Measurements from ENCODE around the gene DDX39A.
A peak's percentile ranks its signal among the peaks of the same experiment; 100 is the strongest.
"Not testable (repeated sequence)": the region's sequence is repeated elsewhere in the genome, so short reads cannot be mapped to it uniquely, and the experiment has no call there.

Gene DDX39A

GRCh38 chr19:14385492-14385891 lies 33.6 kb downstream of the DDX39A start:
- H3K27ac ChIP-seq (ENCODE audit: low read depth in 2 of 2, low read length in 2 of 2): no peak overlapping the region

GRCh38 chr19:14383661-14384555 lies 35.2 kb downstream of the DDX39A start:
- no peaks in the 10 kb centered on the region for H3K36me3 ChIP-seq (ENCODE audit: control insufficient read depth in 2 of 2, insufficient read depth in 2 of 2, low read length in 2 of 2)
- H3K4me3 ChIP-seq (ENCODE audit: low read length in 2 of 2): peak overlapping the region; percentile 67 to 73

More at GRCh38 chr19:14385492-14385891, 33.6 kb downstream of the DDX39A start:
- Histone ChIP-seq H3K9me3 (ENCODE audit: control insufficient read depth in 2 of 2, low read length in 2 of 2) (no peaks in the 10 kb centered on the region), H3K27me3 (ENCODE audit: control insufficient read depth in 2 of 2, insufficient read depth in 2 of 2, low read length in 2 of 2) (no peaks in the 10 kb centered on the region), H3K36me3 (ENCODE audit: control insufficient read depth in 2 of 2, insufficient read depth in 2 of 2, low read length in 2 of 2) (peaks cover under 1% of the 10 kb centered on the region in 2 donors), H3K4me1 (ENCODE audit: control insufficient read depth in 2 of 2, insufficient read depth in 2 of 2, low read length in 2 of 2) (peaks cover 22 to 32% of the 10 kb centered on the region in 2 donors), H3K9ac (ENCODE audit: low read depth in 1 of 2, low read length in 2 of 2) (peak overlapping the region in 1 of 2 donors; percentile 5), H3K4me3 (ENCODE audit: low read length in 2 of 2) (peak overlapping the region in 1 of 2 donors; percentile 20)

GRCh38 chr19:14381689-14382474 lies 37.3 kb downstream of the DDX39A start:
- peak overlapping the region; percentile 95 to 97 for H3K27ac ChIP-seq (ENCODE audit: low read depth in 2 of 2, low read length in 2 of 2)
- H3K4me3 ChIP-seq (ENCODE audit: low read length in 2 of 2): peak overlapping the region; percentile 88 to 92
- no peaks in the 10 kb centered on the region for H3K36me3 ChIP-seq (ENCODE audit: control insufficient read depth in 2 of 2, insufficient read depth in 2 of 2, low read length in 2 of 2)
- H3K27me3 ChIP-seq (ENCODE audit: control insufficient read depth in 2 of 2, insufficient read depth in 2 of 2, low read length in 2 of 2): no peaks in the 10 kb centered on the region
- no peaks in the 10 kb centered on the region for H3K9me3 ChIP-seq (ENCODE audit: control insufficient read depth in 2 of 2, low read length in 2 of 2)
- peak overlapping the region; percentile 96 to 99 for H3K9ac ChIP-seq (ENCODE audit: low read depth in 1 of 2, low read length in 2 of 2)
- H3K4me1 ChIP-seq (ENCODE audit: control insufficient read depth in 2 of 2, insufficient read depth in 2 of 2, low read length in 2 of 2): peaks cover 26 to 38% of the 10 kb centered on the region in 2 donors

More at GRCh38 chr19:14383661-14384555, 35.2 kb downstream of the DDX39A start:
- H3K9ac ChIP-seq (ENCODE audit: low read depth in 1 of 2, low read length in 2 of 2): peak overlapping the region; percentile 38 to 71
- H3K27ac ChIP-seq (ENCODE audit: low read depth in 2 of 2, low read length in 2 of 2): peak overlapping the region; percentile 76 to 82
- H3K9me3 ChIP-seq (ENCODE audit: control insufficient read depth in 2 of 2, low read length in 2 of 2): no peaks in the 10 kb centered on the region
- no peaks in the 10 kb centered on the region for H3K27me3 ChIP-seq (ENCODE audit: control insufficient read depth in 2 of 2, insufficient read depth in 2 of 2, low read length in 2 of 2)
- H3K4me1 ChIP-seq (ENCODE audit: control insufficient read depth in 2 of 2, insufficient read depth in 2 of 2, low read length in 2 of 2): peaks cover 26 to 37% of the 10 kb centered on the region in 2 donors

- Histone ChIP-seq H3K36me3 (ENCODE audit: control insufficient read depth in 2 of 2, insufficient read depth in 2 of 2, low read length in 2 of 2) (no peaks in the 10 kb centered on the region), H3K4me3 (ENCODE audit: low read length in 2 of 2) (no peak overlapping the region), H3K9me3 (ENCODE audit: control insufficient read depth in 2 of 2, low read length in 2 of 2) (no peaks in the 10 kb centered on the region), H3K4me1 (ENCODE audit: control insufficient read depth in 2 of 2, insufficient read depth in 2 of 2, low read length in 2 of 2) (peaks cover 36 to 37% of the 10 kb centered on the region in 2 donors), H3K27me3 (ENCODE audit: control insufficient read depth in 2 of 2, insufficient read depth in 2 of 2, low read length in 2 of 2) (no peaks in the 10 kb centered on the region), H3K9ac (ENCODE audit: low read depth in 1 of 2, low read length in 2 of 2) (no peak overlapping the region), H3K27ac (ENCODE audit: low read depth in 2 of 2, low read length in 2 of 2) (no peak overlapping the region)
Measured at GRCh38 chr19:14379294-14380065, 39.7 kb downstream of the DDX39A start.

GRCh38 chr19:14378890-14379289 lies 40.3 kb downstream of the DDX39A start:
- no peaks in the 10 kb centered on the region for H3K36me3 ChIP-seq (ENCODE audit: control insufficient read depth in 2 of 2, insufficient read depth in 2 of 2, low read length in 2 of 2)
- H3K9ac ChIP-seq (ENCODE audit: low read depth in 1 of 2, low read length in 2 of 2): no peak overlapping the region
- no peaks in the 10 kb centered on the region for H3K9me3 ChIP-seq (ENCODE audit: control insufficient read depth in 2 of 2, low read length in 2 of 2)
- no peak overlapping the region for H3K4me3 ChIP-seq (ENCODE audit: low read length in 2 of 2)
- H3K27me3 ChIP-seq (ENCODE audit: control insufficient read depth in 2 of 2, insufficient read depth in 2 of 2, low read length in 2 of 2): no peaks in the 10 kb centered on the region
- no peak overlapping the region for H3K27ac ChIP-seq (ENCODE audit: low read depth in 2 of 2, low read length in 2 of 2)
- H3K4me1 ChIP-seq (ENCODE audit: control insufficient read depth in 2 of 2, insufficient read depth in 2 of 2, low read length in 2 of 2): peaks cover 32% of the 10 kb centered on the region in 2 donors

GRCh38 chr19:14377883-14378328 lies 41.2 kb downstream of the DDX39A start:
- Histone ChIP-seq H3K4me1 (ENCODE audit: control insufficient read depth in 2 of 2, insufficient read depth in 2 of 2, low read length in 2 of 2) (peaks cover 26 to 27% of the 10 kb centered on the region in 2 donors), H3K9ac (ENCODE audit: low read depth in 1 of 2, low read length in 2 of 2) (no peak overlapping the region), H3K27ac (ENCODE audit: low read depth in 2 of 2, low read length in 2 of 2) (no peak overlapping the region), H3K27me3 (ENCODE audit: control insufficient read depth in 2 of 2, insufficient read depth in 2 of 2, low read length in 2 of 2) (no peaks in the 10 kb centered on the region), H3K9me3 (ENCODE audit: control insufficient read depth in 2 of 2, low read length in 2 of 2) (no peaks in the 10 kb centered on the region), H3K4me3 (ENCODE audit: low read length in 2 of 2) (no peak overlapping the region), H3K36me3 (ENCODE audit: control insufficient read depth in 2 of 2, insufficient read depth in 2 of 2, low read length in 2 of 2) (no peaks in the 10 kb centered on the region)

GRCh38 chr19:14375582-14376291 lies 43.4 kb downstream of the DDX39A start:
- no peaks in the 10 kb centered on the region for H3K27me3 ChIP-seq (ENCODE audit: control insufficient read depth in 2 of 2, insufficient read depth in 2 of 2, low read length in 2 of 2)
- peak overlapping the region in 1 of 2 donors; percentile 64 for H3K9ac ChIP-seq (ENCODE audit: low read depth in 1 of 2, low read length in 2 of 2)
- H3K9me3 ChIP-seq (ENCODE audit: control insufficient read depth in 2 of 2, low read length in 2 of 2): no peaks in the 10 kb centered on the region
- peak overlapping the region; percentile 78 to 86 for H3K27ac ChIP-seq (ENCODE audit: low read depth in 2 of 2, low read length in 2 of 2)
- peak overlapping the region in 1 of 2 donors; percentile 5 for H3K4me3 ChIP-seq (ENCODE audit: low read length in 2 of 2)
- no peaks in the 10 kb centered on the region for H3K36me3 ChIP-seq (ENCODE audit: control insufficient read depth in 2 of 2, insufficient read depth in 2 of 2, low read length in 2 of 2)
- H3K4me1 ChIP-seq (ENCODE audit: control insufficient read depth in 2 of 2, insufficient read depth in 2 of 2, low read length in 2 of 2): peaks cover 16 to 20% of the 10 kb centered on the region in 2 donors

- no peaks in the 10 kb centered on the region for H3K36me3 ChIP-seq (ENCODE audit: control insufficient read depth in 2 of 2, insufficient read depth in 2 of 2, low read length in 2 of 2)
- H3K27me3 ChIP-seq (ENCODE audit: control insufficient read depth in 2 of 2, insufficient read depth in 2 of 2, low read length in 2 of 2): no peaks in the 10 kb centered on the region
- H3K4me1 ChIP-seq (ENCODE audit: control insufficient read depth in 2 of 2, insufficient read depth in 2 of 2, low read length in 2 of 2): peaks cover 11 to 14% of the 10 kb centered on the region in 2 donors
- H3K9ac ChIP-seq (ENCODE audit: low read depth in 1 of 2, low read length in 2 of 2): peak overlapping the region in 1 of 2 donors; percentile 64
- H3K4me3 ChIP-seq (ENCODE audit: low read length in 2 of 2): peak overlapping the region in 1 of 2 donors; percentile 5
- no peaks in the 10 kb centered on the region for H3K9me3 ChIP-seq (ENCODE audit: control insufficient read depth in 2 of 2, low read length in 2 of 2)
- peak overlapping the region; percentile 78 to 86 for H3K27ac ChIP-seq (ENCODE audit: low read depth in 2 of 2, low read length in 2 of 2)
Measured at GRCh38 chr19:14375055-14375581, 44.0 kb downstream of the DDX39A start.

GRCh38 chr19:14374313-14374712 lies 44.8 kb downstream of the DDX39A start:
- Histone ChIP-seq H3K4me1 (ENCODE audit: control insufficient read depth in 2 of 2, insufficient read depth in 2 of 2, low read length in 2 of 2) (peaks cover 13% of the 10 kb centered on the region in 2 donors), H3K27ac (ENCODE audit: low read depth in 2 of 2, low read length in 2 of 2) (peak overlapping the region in 1 of 2 donors; percentile 72)
- H3K9ac ChIP-seq (ENCODE audit: low read depth in 1 of 2, low read length in 2 of 2); H3K9me3 ChIP-seq (ENCODE audit: control insufficient read depth in 2 of 2, low read length in 2 of 2); H3K27me3 ChIP-seq (ENCODE audit: control insufficient read depth in 2 of 2, insufficient read depth in 2 of 2, low read length in 2 of 2); H3K4me3 ChIP-seq (ENCODE audit: low read length in 2 of 2); H3K36me3 ChIP-seq (ENCODE audit: control insufficient read depth in 2 of 2, insufficient read depth in 2 of 2, low read length in 2 of 2): not testable (repeated sequence)

Data from mucosa of rectum (tissue), 2 donors.